OCI-LY1 (cell line): ENCODE measurements around the gene PCED1B.

ENCODE experiments used
- H2AFZ ChIP-seq: fragments of 200-600 bp; sonication (generic), shearing (Covaris generic); 2 replicates; pipeline ENCODE4 v1.6.0; 2014; ENCODE audit warnings: antibody characterized with exemption, mild to moderate bottlenecking, low read length
- H3F3A ChIP-seq: fragments of 200-600 bp; sonication (generic), shearing (Covaris generic); 2 replicates; pipeline ENCODE4 v1.6.0; 2014; ENCODE audit warnings: mild to moderate bottlenecking, antibody characterized with exemption, low read length, moderate library complexity; ENCODE audit not compliant: insufficient read depth
- H3K27ac ChIP-seq: fragments of 200-600 bp; sonication (generic); 2 replicates; pipeline ENCODE4 v1.5.1; 2014; ENCODE audit warnings: low read length, mixed run types, mild to moderate bottlenecking, low read depth; ENCODE audit not compliant: poor library complexity, severe bottlenecking
- H3K27me3 ChIP-seq: fragments of 200-600 bp; sonication (generic); 2 replicates; pipeline ENCODE4 v1.6.0; 2014; ENCODE audit warnings: antibody characterized with exemption, mild to moderate bottlenecking, low read length, moderate library complexity; ENCODE audit not compliant: insufficient read depth
- H3K36me3 ChIP-seq: fragments of 200-600 bp; sonication (generic); 2 replicates; pipeline ENCODE4 v1.6.1; 2014; ENCODE audit warnings: mild to moderate bottlenecking, antibody characterized with exemption, low read length, moderate library complexity, mixed read lengths; ENCODE audit not compliant: insufficient read depth
- H3K4me1 ChIP-seq: fragments of 200-600 bp; sonication (generic); 2 replicates; pipeline ENCODE4 v1.5.1; 2014; ENCODE audit warnings: mild to moderate bottlenecking, low read length, moderate library complexity; ENCODE audit not compliant: insufficient read depth, severe bottlenecking
- H3K4me2 ChIP-seq: fragments of 200-600 bp; sonication (generic), shearing (Covaris generic); 2 replicates; pipeline ENCODE4 v1.6.1; 2014; ENCODE audit warnings: low read length
- H3K4me3 ChIP-seq: fragments of 200-600 bp; sonication (generic); 2 replicates; pipeline ENCODE4 v1.5.1; 2014; ENCODE audit warnings: low read length, low read depth, mild to moderate bottlenecking, mixed read lengths; ENCODE audit not compliant: poor library complexity, severe bottlenecking
- H3K79me2 ChIP-seq: fragments of 200-600 bp; shearing (Covaris generic); 2 replicates; pipeline ENCODE4 v1.6.1; 2016; ENCODE audit warnings: mixed run types, low read length, mixed read lengths; ENCODE audit not compliant: insufficient read depth
- H3K9ac ChIP-seq: fragments of 200-600 bp; sonication (generic), shearing (Covaris generic); 2 replicates; pipeline ENCODE4 v1.6.1; 2014; ENCODE audit warnings: mild to moderate bottlenecking, low read length, mixed read lengths
- H3K9me2 ChIP-seq: fragments of 200-600 bp; sonication (generic), shearing (Covaris generic); 2 replicates; pipeline ENCODE4 v1.6.1; 2014; ENCODE audit warnings: low read depth, mild to moderate bottlenecking, low read length, mixed read lengths
- H3K9me3 ChIP-seq: fragments of 200-600 bp; shearing (Covaris generic); 2 replicates; pipeline ENCODE4 v1.6.1; 2014; ENCODE audit warnings: low read length, mixed read lengths
- H4K20me1 ChIP-seq: fragments of 200-600 bp; sonication (generic), shearing (Covaris generic); 2 replicates; pipeline ENCODE4 v1.6.0; 2016; ENCODE audit warnings: mild to moderate bottlenecking, low read length; ENCODE audit not compliant: insufficient read depth
- CTCF ChIP-seq: fragments of 200-600 bp; sonication (generic), shearing (Covaris generic); IDR thresholded peaks from 2 replicates; pipeline ENCODE4 v1.5.1; 2017; ENCODE audit warnings: mild to moderate bottlenecking, antibody characterized with exemption, low read length, moderate library complexity, mixed read lengths
- EZH2 ChIP-seq: fragments of 200-600 bp; sonication (generic), shearing (Covaris generic); IDR thresholded peaks from 2 replicates; pipeline ENCODE4 v1.8.0; 2017; ENCODE audit warnings: borderline replicate concordance, mixed run types, mild to moderate bottlenecking, antibody characterized with exemption, low read length, moderate library complexity, mixed read lengths

Gene PCED1B

GRCh38 chr12:47242426-47242825 lies 163.0 kb downstream of the PCED1B start:
- Histone ChIP-seq H3K9me3 (no peaks in the 10 kb centered on the region), H4K20me1 (no peaks in the 10 kb centered on the region), H3F3A (no peaks in the 10 kb centered on the region), H3K79me2 (no peaks in the 10 kb centered on the region), H3K4me1 (no peaks in the 10 kb centered on the region), H3K4me3 (no peak overlapping the region), H3K9ac (no peak overlapping the region), H3K27me3 (no peaks in the 10 kb centered on the region), H3K27ac (no peak overlapping the region), H2AFZ (no peak overlapping the region), H3K9me2 (no peaks in the 10 kb centered on the region), H3K36me3 (no peaks in the 10 kb centered on the region), H3K4me2 (no peak overlapping the region)
- TF ChIP-seq CTCF (no peak), EZH2 (no peak)

GRCh38 chr12:47244835-47245234 lies 165.4 kb downstream of the PCED1B start:
- H3K4me2 ChIP-seq, result no peak overlapping the region
- no peaks in the 10 kb centered on the region for H3K79me2 ChIP-seq
- no peaks in the 10 kb centered on the region for H3K27me3 ChIP-seq
- H3F3A ChIP-seq, result no peaks in the 10 kb centered on the region
- H3K27ac ChIP-seq, result no peak overlapping the region
- H3K4me3 ChIP-seq, result no peak overlapping the region
- H3K9me2 ChIP-seq, result no peaks in the 10 kb centered on the region
- TF ChIP-seq EZH2 (no peak), CTCF (no peak)
- H3K4me1 ChIP-seq, result no peaks in the 10 kb centered on the region
- no peak overlapping the region for H3K9ac ChIP-seq
- H3K36me3 ChIP-seq, result peaks cover 8% of the 10 kb centered on the region
- no peaks in the 10 kb centered on the region for H4K20me1 ChIP-seq
- no peak overlapping the region for H2AFZ ChIP-seq
- no peaks in the 10 kb centered on the region for H3K9me3 ChIP-seq

- TF ChIP-seq CTCF (no peak), EZH2 (no peak)
- Histone ChIP-seq H3K4me2 (no peak overlapping the region), H4K20me1 (no peaks in the 10 kb centered on the region), H3K4me3 (no peak overlapping the region), H3K9me2 (no peaks in the 10 kb centered on the region), H3K27me3 (no peaks in the 10 kb centered on the region), H2AFZ (no peak overlapping the region), H3K9me3 (no peaks in the 10 kb centered on the region), H3K4me1 (no peaks in the 10 kb centered on the region), H3K9ac (no peak overlapping the region), H3K27ac (no peak overlapping the region), H3F3A (no peaks in the 10 kb centered on the region), H3K36me3 (peaks cover 8% of the 10 kb centered on the region), H3K79me2 (no peaks in the 10 kb centered on the region)
Measured at GRCh38 chr12:47245623-47246022, 166.2 kb downstream of the PCED1B start.
